NCI-H1105 (cell line): ENCODE results near the gene HHAT.
A peak's percentile ranks its signal among the peaks of the same experiment; 100 is the strongest.

ENCODE experiments used
- DNase-seq: peaks from one replicate; lab custom pipeline; 2025; lab: John Stamatoyannopoulos, UW

The HHAT gene

DNA sequence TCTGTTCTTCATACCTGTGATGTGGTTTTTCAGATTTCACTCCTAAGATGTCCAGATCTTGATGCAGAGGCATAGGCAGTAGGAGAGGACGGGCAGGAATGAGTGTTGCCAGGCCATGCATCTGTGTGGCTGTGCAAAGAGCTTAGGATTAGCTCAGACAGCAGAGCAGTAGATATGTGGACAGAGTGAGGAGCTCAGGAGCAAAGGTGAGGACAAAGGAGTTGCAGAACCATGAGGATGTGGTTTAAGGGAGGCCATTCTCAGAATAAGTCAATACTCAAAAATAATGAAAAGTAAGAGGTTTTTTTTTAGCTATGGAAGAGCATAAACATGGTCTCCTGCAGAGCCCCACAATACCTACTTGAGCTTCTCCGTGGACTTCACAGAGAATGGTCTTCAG is 158.3 kb downstream of the HHAT start:
- no peak for DNase-seq

DNA sequence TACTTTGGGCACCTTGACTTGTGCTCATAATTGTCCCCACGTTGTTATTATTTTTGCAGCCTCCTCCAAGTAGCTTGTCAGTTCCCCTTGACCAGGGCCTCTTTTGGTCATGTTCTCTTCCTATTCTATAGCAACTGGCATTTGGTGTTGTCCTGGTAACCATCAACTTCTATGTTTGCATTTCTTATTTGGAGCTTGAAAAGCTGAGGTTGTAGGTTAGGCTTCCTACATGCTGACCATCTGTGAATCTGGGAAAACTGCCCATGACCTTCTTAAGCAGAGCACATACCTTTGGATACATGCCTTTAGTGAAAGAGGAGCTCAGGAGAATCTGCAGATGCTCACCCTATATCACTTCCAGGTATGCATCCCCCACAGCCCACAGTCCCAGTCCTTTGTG is 160.8 kb downstream of the HHAT start:
- DNase-seq, result no peak

DNA sequence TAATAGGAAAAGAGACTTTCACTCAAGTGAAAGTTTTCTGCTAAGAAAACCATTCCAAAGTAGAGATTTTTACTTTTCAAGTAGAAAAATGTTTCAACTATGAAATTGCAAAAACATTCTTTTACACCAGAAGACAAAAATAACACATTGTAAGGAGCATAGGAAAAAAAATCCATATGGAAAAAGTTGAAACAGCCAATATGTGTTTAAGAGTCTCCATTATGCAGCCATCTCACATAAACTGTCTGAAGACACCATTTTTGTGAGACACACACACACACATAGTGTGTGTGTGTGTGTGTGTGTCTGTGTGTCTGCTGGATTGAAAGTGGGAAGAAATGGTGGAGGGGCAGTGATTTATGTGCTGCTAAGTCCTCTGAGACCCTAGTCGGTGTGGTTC is 162.1 kb downstream of the HHAT start:
- DNase-seq, result no peak

DNA sequence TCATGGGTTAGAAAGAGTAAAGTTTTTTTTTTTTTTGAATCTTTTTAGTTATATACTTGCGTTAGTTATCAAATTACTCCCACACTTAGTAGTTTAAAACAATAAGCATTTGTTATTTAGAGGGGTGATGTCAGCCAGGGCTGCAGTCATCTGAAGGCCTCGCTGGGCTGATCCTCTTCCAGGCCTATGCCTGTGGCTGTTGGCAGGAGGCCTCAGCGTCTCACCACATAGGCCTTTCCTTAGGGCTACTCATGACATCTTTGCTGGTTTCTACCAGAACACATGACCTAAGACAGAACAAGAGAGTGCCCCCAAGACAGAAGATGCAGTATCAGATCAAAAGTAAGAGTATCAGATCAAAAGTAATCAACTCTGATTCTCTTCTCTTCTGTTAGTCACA is 167.4 kb downstream of the HHAT start:
- no peak for DNase-seq

DNA sequence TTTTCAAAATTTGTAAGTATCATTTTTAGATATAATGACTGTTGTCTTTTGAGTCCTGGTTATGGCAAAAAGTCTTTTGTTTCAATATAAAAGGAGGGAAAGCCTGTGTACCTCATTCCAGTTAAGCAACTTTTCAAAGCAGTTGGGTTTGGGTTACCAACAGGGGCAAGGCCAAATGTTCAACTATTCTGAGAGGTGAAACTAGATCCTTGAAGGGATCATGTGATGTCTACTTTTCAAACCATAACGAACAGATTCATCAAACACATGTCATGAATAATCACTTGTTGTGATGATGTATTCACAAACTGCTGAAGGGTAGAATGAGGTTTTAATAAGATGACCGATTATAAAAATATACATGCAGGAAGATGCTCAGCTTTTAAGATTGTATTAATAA is 171.3 kb downstream of the HHAT start:
- no peak for DNase-seq

DNA sequence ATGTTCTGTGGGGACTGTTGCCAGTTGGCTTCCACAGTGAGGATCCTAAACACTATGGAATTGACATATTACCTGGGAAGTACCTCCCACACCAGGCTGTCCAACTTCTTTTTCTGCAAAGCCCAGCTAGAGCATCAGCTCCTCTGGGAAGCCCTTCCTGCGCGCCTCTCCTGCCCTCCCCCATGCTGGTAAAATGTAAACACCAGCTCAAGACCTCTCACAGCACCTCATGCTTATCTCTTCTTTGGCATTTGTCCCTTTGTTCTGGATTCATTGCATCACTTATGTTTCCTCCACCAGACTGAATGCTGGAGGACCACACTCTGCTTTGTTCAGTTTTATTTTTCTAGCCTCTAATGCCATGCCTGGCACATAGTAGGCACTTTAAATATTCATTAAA is 172.1 kb downstream of the HHAT start:
- no peak for DNase-seq

DNA sequence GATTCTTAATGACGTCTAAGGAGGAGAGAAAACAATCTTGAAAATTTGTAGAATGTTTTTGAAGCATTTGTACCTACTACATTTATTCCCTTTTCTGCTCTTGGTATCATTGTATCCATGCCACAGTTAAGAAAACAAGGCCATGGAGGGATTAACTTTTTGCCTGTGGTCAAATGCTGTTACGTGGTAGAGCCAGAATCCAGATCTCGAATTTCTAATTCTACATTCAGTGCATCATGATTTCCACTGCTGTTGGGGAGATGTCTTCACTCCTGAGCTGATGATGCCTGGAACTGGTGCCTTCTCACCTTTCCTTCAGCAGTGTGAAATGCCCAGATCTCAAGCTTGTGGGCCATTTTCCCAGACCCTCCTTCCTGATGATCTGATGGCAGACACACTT is 175.6 kb downstream of the HHAT start:
- DNase-seq, result no peak

DNA sequence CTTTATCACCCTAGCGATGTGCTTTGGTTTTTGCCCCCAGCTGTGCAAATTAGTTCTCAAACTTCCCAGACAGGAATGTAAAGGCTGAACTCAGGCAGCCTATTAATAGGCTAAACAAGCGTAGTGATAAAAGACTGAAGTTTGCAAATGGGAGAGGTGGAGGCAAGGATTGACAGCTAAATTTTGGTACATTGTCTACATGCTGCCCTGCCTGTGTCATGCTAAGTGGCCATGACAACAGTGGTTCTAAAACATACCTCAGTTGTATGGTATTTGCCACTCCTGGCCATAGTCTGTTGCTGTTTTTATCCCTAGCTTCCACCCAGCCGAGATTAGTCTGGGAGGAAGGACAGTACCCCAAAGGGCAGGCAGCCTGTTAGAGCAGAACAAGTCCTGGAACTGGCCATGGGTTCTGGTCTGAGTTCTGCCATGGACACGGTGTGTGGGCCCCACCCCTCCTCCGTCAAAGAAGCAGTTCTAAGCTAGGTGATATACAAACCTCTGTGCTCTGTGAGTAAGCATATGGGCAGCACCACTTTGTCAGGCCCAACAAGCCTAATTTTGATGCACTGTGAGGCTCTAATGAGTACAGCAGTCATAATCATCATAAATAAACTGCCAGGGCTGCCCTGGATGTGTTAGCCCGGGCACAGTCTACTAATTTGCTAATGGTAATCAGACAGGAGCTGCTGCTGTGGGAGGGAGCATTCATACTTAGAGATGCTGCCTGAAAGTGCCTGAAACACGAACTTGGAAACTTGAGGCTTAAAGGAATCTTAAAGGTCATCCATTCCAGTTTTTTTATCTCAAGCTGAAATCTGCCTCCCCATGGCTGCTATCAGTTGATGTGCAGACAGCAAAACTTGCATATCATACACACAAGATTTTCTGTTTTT is 177.1 kb downstream of the HHAT start:
- DNase-seq, result no peak

DNA sequence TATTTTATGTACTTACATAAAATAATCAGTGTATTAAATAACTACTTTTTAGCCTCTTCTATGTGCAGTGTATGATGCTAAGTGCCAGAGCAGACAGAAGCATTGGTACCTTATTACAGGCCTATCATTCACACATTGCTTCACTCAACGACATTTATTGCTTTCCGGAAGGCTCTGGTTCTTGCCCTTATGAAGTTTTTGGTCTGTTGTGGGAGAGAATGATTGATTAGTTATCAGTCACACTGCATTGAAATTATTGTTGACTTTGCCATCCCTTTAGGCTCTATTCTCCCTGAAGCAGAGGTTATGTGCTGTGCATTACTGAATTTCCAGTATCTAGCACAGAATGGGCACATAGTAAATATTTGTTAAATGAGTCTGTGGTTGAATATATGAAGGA is 178.0 kb downstream of the HHAT start:
- no peak for DNase-seq

DNA sequence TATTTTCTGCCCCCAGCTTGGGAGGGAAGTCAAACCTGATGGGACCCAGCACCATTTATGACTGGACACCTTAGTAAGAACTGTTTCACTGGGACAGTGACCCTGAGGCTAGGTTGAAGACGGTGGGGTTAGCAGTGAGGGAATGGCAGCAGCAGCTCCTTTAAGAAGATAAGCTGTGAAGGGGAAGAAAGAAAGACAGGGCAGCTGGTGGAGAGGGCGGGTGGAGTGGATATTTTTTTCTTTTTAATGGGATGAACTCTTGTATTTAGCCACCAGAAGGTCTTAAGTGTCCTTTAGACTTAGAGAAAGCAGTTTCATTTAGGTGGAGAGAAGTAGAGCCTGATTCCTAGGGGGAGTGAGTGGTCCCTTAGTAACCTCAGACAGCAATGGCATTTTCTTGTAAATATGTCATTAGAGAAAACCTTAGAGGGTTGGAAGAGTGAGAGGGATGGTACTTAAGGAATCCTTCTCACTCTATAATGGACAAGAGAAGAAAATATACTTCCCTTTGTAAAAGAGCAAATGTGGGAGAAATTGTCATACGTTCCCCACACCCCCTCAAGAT is 187.5 kb downstream of the HHAT start:
- DNase-seq, result no peak

DNA sequence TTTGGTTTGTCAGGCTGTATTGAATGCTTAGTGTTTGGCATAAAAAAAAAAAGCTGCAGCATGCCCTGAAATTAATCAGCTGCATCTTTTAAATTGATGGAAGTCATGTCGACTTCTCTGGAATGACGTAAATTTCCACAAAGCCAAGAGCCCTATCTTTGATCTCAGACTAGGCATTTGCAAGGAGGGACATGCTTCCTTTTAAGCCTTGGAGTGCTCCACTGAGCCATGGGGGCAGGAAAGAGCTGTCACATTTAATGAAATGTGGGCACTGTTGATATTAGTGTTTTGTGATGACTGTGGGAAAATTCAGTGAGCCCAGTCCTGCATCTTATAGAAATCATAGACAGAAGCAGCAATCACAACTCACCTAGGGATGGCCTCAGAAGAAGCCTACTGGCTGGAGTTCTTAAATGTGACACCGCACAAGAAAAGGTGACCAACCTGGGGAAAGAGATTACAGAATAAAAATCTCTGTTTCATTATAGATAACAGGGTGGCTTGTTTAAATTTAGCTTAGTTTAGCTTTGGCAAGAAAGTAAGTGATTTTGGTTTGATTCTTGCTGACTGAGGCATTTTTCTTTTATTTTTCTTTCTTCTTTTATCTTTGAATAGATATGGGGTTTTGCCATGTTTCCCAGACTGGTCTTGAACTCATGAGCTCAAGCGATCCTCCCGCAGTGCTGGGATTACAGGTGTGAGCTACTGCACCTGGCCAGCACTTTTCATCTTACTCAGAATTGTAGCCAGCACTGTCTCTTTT is 188.2 kb downstream of the HHAT start:
- DNase-seq, result no peak

DNA sequence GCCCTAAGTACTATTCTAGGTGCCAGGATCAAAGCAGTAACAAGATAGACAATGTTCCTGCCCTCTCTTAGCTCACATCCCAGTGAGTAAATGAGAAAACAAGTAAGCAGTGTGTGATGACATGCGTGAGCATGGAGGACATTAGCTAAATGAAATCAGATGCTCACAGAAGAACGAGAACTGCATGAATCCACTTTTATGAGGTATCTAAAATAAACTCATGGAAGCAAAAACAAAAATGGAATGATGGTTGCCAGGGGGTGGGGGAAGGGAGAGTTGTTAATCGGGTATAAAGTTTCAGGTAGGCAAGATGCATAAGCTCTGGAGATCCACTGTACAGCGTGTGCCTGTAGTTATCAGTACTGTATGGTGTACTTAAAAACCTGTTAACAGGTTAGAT is 195.1 kb downstream of the HHAT start:
- no peak for DNase-seq

DNA sequence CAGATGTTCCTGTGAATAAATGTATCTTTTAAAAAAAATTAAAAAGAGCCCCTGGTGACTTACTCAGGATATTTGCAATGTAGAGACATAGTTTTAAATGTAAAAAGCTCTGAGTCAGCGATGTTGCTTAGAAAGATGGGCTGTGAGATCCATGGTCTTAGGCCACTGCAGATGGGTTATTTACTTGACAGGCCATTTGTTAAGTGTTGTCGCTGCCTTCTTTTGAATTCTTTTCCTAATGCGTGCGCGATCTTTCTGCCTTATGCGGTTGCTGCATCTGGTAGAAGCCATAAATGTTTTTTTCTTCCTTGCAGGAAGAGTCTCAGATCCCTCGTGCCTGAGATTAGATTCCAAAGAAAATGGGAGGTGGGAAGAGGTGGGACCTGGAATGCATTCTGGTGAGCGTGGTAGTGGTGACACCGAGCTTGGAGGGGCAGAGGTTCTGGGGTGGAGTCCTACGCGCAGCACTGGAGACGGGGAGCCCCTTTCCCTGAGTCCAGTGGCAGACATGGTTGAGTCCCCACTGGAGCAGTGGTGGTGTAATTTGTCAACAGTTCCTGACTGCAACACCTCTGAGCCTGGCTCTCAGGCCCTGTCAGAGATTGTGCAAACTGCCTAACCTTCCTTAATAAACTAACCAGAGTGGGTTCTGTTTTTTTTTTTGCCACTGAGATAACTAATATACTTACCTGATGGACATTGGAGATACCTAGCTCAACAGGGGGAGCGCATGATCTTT is 197.2 kb downstream of the HHAT start:
- no peak for DNase-seq

DNA sequence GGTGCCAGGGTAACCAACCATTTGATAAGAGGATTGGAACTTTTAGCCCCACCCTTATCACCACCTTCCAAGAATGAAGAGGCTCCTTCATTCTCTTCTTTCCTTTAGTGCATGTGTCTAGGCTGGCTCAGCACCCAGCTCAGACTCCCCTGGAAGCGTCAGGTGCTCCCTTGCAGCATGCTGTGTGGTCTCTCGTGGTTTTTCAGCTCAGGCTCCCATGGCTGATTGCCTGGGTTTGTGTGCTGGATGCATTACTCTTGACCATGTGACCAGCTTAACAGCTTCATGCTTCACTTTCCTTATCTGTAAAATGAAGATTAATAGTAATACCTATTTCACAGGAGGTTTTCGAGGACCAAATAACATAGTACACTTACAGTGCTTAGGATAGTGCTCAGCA is 198.4 kb downstream of the HHAT start:
- no peak for DNase-seq

DNA sequence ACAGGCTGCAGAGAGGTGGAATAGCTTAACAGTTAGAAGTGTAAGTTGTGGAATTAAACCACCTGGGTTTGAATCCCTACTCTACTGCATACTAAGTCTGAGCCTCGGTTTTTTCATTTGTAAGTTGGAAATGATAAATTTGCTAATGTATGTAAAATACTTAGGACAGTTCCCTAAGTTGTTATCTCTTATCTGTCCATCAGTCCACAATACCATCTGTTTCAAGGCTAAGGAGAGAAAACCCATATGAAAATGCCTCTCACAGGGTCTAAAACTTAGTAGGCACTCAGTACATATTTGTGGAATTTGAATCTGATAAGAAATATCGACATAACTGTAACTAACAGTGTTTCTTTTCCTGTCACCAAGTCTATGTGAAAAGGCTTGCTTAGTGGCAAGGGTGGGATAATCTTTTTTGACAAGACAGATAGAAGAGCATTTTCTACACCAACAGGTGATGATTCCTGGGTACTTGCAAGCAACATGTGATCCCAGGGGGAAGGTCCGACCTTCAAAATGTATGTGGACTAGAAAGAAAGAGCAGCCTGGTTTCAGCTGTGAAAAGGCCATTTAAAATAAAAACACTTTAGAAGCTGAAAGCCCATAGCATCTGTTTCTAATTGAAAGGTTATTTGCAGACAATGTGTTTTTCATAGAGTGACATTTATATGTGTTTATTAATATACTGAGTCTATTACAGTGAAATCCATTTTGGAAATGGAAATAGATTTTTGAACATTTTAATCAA is 202.9 kb downstream of the HHAT start:
- no peak for DNase-seq

DNA sequence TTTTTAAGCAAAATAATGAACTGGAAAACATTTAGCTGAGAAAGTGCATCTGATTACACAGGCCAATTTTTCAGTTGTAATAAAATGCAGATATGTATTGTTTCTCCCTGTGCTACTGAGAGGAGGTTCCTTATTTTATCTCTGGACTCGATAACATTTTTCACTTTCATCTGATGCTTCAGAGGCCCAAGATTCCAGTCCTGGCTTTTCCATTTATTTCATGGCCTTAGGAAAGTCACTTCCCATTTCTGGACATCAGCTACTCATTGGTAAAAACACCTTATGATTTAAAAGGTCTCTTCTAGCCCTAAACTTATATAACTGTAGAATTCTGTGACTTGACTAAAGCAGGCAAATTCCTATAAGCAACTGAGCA is 203.5 kb downstream of the HHAT start:
- no peak for DNase-seq

DNA sequence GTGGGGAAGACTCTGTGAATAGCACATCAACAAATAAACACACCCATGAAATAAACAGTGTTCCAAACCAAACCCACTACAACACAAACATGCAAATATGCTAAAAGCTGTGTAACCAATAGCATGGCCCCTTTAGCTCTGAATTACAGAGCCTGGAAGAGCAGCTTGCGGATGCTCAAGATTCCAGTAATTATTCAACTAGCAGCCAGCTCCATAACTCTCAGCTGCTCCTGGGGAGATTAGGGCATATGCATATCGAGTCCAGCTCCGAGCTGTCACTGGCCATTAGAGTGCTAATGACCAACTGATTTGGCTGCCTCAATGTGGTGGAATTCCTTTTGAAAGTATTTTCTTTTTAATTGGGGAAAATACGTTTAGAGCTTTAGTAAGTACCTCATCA is 207.1 kb downstream of the HHAT start:
- no peak for DNase-seq

DNA sequence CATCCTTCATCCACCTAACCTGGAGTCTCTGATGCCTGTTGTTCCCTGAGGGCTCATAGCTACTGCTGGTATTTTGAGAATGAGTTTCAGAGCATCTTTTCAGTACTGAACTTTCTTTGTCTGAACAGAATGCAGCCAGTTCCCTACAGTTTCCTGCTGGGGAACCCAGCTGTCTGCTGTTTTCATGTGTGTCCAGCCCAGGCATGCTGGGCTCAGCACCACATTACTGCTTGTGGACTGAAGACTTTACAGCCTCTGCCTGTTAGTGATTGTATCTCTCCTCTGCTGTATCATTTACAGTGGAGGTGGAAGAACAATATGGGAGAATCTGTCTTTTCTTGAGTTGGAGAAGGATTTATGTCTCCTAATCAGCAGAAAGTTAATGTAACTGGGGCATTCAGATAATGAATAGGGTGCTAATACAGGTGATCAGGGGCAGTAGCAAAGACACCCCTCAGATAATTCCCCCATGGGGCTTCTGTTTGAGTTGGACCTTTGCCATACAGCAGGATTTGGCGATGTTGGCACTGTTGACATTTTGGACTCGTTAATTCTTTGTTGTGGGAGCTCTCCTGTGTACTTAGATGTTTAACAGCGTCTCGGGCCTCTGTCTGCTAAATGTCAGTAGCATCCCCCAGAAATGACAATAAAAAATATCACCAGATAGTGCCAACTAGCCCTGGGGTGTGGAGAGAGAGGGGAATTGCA is 207.7 kb downstream of the HHAT start:
- DNase-seq, result peak; percentile 60

DNA sequence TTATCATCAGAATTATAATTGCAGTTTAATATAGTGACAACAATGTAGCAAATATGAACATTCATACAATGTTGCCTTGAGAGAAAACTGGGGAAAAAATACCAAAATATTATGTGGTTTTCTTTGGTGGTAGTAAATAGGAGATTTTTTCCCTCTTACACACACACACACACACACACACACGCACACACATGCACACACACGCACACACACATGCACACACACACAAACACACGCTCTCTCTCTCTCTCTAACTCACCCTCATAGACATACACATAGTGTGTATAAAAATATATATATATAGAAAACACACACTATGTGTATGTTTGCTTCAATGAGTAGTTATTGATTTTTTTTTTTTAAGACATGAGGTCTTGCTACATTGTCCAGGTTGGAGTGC is 211.6 kb downstream of the HHAT start:
- DNase-seq, result no peak

DNA sequence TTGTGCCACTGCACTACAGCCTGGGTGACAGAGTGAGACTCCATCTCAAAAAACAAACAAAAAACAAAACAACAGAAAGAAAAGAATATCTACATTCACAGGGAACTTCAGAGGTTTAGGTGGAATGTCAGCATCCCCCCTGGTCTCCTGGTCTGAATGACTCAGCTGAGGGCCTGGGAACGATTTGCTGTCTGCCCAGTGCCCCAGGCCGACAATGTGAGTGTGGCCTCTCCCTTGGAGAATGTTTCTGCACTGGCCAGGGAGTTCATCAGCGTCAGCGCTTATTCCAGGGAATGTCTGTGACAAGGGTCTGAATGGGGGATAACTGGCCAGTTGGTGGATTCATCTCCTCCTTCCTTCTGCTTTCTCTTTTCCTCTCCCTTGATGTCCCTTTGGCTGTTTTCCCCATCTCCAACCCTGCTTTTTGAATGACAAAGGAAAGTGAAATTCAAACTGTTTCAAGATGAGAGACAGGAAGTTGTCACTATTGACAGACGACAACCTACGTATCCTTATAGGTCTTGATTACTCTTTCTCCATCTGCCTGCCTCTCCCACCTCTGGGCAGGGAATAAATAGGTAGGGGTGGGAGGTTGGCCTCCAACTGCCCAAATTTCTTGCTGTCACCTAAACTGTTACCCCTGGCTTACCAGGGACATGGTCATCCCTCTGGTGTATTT is 213.1 kb downstream of the HHAT start:
- no peak for DNase-seq

DNA sequence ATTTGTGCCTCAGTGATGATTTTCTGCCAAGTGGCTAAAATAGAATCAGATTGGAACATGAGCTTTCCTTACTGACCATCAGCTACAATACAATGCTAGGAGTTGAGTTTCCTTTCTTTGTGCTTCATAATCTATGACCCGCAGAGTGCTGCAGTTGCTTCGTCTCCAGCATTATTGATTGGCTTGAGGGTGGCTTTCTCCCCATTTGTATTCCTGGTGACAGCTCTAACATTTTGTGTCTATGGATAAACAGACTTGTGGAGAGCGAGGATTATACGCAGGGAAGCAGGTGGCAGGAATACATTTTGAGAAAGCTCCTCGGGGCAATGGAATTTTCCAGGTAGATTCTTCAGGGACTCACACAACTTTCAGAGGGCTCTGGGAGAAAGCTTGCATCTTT is 223.2 kb downstream of the HHAT start:
- no peak for DNase-seq
